T-helper 1 cell treated with Interleukin-12 subunit alpha and Interleukin-12 subunit beta and Interleukin-4 antibody, amounts not matched to agents 30 μg/mL and 1 μg/mL, for 36 hours (primary cell): ENCODE measurements around the gene REEP6.

ENCODE experiments used
- H3K27ac Mint-ChIP-seq: one replicate; pipeline ENCODE4 v1.8.0; 2021; ENCODE audit warnings: mild to moderate bottlenecking, mixed read lengths
- H3K27me3 Mint-ChIP-seq: one replicate; pipeline ENCODE4 v1.8.0; 2021; ENCODE audit warnings: low read depth, mixed read lengths
- H3K36me3 Mint-ChIP-seq: one replicate; pipeline ENCODE4 v1.8.0; 2021; ENCODE audit warnings: low read depth, mixed read lengths
- H3K4me1 Mint-ChIP-seq: one replicate; pipeline ENCODE4 v1.8.0; 2021; ENCODE audit warnings: low read depth, mixed read lengths
- H3K4me3 Mint-ChIP-seq: one replicate; pipeline ENCODE4 v1.8.0; 2021; ENCODE audit warnings: mild to moderate bottlenecking, moderate library complexity, mixed read lengths
- H3K9me3 Mint-ChIP-seq: one replicate; pipeline ENCODE4 v1.8.0; 2021; ENCODE audit warnings: mixed read lengths

REEP6 gene

DNA sequence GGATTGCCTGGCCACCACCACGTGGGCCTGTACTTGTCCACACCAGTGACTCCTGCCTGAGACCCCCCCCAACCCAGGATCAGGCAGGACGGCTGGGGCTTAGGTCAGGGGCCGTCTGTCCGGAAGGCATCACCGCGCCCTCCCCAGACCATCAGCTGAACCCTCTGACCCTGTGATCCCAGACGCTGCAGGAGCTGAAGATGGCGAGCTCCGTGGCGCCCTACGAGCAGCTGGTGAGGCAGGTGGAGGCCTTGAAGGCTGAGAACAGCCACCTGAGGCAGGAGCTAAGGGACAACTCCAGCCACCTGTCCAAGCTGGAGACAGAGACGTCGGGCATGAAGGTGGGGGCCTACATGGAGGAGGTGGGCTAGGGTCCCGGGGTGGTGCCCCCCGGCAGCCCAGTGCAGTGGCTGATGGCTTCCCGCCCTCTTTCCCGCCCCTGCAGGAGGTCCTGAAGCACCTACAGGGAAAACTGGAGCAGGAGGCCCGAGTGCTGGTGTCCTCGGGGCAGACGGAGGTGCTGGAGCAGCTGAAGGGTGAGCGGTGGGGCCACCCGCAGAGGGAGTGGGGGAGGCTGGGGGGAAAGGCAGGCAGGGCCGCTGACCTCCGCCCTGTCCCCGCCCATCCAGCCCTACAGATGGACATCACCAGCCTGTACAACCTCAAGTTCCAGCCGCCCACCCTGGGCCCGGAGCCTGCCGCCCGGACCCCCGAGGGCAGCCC is 38.0 kb upstream of the REEP6 start:
- no peak overlapping the region for H3K27ac Mint-ChIP-seq
- no peaks in the 10 kb centered on the region for H3K36me3 Mint-ChIP-seq
- peaks cover 9% of the 10 kb centered on the region for H3K4me1 Mint-ChIP-seq
- no peak overlapping the region for H3K4me3 Mint-ChIP-seq
- no peaks in the 10 kb centered on the region for H3K9me3 Mint-ChIP-seq
- H3K27me3 Mint-ChIP-seq, result peaks cover 61% of the 10 kb centered on the region

GRCh38 chr19:1453525-1454364 is 37.2 kb upstream of the REEP6 start:
- peaks cover 59% of the 10 kb centered on the region for H3K27me3 Mint-ChIP-seq
- H3K4me3 Mint-ChIP-seq, result no peak overlapping the region
- H3K27ac Mint-ChIP-seq, result no peak overlapping the region
- H3K9me3 Mint-ChIP-seq, result no peaks in the 10 kb centered on the region
- no peaks in the 10 kb centered on the region for H3K36me3 Mint-ChIP-seq
- peaks cover 9% of the 10 kb centered on the region for H3K4me1 Mint-ChIP-seq

DNA sequence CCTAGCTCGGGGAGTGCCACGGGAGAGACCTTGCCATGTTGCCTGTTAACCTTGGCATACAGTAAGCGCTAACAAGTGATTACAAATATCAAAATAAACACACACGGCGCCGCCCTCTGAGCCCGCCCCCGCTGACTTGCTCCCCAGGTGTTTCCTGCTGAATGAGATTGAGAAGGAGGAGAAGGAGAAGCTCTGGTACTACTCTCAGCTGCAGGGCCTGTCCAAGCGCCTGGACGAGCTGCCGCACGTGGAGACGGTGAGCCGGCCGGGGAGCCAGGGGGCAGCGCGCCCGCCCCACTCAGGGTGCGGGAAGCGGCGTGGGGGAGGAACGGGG is 36.0 kb upstream of the REEP6 start:
- Mint-ChIP-seq H3K9me3 (no peaks in the 10 kb centered on the region), H3K36me3 (no peaks in the 10 kb centered on the region), H3K27ac (no peak overlapping the region), H3K27me3 (peaks cover 58% of the 10 kb centered on the region), H3K4me1 (peaks cover 7% of the 10 kb centered on the region), H3K4me3 (no peak overlapping the region)

DNA sequence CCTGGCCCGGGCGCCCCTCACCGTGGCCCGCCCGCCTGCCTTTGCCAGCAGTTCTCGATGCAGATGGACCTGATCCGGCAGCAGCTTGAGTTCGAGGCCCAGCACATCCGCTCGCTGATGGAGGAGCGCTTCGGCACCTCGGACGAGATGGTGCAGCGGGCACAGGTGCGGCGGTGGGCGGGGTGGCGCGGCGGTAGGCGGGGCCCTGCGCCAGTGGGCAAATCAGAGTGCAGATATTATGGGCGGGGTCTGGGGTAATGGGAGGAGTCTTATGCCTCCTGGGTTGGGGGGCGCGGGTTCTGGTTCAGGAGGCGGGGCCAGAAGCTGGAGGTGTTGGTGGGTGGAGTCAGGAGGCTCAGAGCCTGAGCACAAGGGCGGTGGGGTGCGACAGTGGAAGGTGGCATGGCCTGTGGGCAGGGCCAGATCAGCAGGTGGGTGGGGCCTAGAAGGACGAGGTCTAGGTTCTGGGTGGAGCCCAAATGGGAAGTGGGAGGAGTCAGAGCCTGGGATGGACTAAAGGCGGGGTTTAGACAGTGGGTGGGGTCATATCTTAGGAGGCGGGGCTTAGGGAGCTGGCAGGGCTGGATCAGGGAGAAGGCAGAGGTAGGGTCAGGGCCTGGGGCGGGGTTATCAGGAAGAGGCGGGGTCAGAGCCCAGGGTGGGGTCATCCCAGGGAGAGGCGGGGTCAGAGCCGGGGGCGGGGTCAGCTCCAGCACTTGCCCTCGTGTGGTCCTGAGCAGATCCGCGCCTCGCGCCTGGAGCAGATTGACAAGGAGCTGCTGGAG is 35.5 kb upstream of the REEP6 start:
- Mint-ChIP-seq H3K27me3 (peaks cover 54% of the 10 kb centered on the region), H3K4me1 (peaks cover 7% of the 10 kb centered on the region), H3K9me3 (no peaks in the 10 kb centered on the region), H3K36me3 (no peaks in the 10 kb centered on the region), H3K4me3 (peak overlapping the region; percentile 25), H3K27ac (no peak overlapping the region)

GRCh38 chr19:1456121-1456900 is 34.7 kb upstream of the REEP6 start:
- Mint-ChIP-seq H3K36me3 (no peaks in the 10 kb centered on the region), H3K27ac (no peak overlapping the region), H3K27me3 (peaks cover 46% of the 10 kb centered on the region), H3K4me3 (no peak overlapping the region), H3K9me3 (no peaks in the 10 kb centered on the region), H3K4me1 (peaks cover 7% of the 10 kb centered on the region)

DNA sequence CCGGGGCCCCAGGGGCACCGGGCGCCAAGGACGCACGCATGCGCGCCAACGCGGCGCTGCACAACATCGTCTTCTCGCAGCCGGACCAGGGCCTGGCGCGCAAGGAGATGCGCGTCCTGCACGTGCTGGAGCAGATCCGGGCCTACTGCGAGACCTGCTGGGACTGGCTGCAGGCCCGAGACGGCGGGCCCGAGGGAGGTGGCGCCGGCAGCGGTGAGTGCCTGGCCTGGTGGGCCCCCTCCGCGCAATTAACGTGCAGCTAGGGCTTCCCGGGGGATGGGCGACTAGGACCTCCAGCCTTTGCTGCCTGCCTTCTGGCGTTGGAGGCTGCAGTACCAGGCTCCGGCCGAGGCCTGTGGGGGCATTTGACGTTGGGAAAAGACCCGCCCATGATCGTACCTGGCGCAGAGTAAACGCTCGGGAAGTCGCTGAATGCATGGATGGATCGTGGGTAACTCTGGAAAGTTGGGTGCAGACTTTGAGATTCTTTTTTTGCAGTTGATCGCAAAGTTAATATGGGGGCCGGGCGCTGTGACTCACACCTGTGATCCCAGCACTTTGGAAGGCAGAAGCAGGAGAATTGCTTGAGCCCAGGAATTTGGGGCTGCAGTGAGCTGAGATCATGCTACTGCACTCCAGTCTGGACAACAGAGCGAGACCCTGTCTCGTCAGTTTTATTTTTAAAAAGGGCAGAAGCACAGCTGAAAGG is 33.8 kb upstream of the REEP6 start:
- H3K27ac Mint-ChIP-seq, result no peak overlapping the region
- no peak overlapping the region for H3K4me3 Mint-ChIP-seq
- peaks cover 43% of the 10 kb centered on the region for H3K27me3 Mint-ChIP-seq
- H3K4me1 Mint-ChIP-seq, result peaks cover 7% of the 10 kb centered on the region
- no peaks in the 10 kb centered on the region for H3K9me3 Mint-ChIP-seq
- no peaks in the 10 kb centered on the region for H3K36me3 Mint-ChIP-seq

DNA sequence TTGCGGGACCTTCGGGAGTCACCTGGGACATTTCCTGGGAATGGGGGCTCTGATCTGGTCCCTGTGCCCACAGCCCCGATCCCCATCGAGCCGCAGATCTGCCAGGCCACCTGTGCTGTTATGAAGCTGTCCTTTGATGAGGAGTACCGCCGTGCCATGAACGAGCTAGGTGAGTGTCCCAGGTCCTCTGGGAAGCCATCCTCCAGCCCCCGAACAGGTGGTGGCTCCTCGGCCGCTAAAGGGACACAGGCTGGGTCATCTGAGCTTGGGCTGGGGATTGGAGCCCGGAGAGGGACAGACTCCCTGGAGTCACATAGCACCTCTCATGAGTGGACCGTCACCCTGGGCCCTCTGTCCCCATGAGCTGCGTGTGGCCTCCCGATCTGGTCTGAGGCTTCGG is 33.1 kb upstream of the REEP6 start:
- Mint-ChIP-seq H3K27ac (no peak overlapping the region), H3K9me3 (no peaks in the 10 kb centered on the region), H3K27me3 (peaks cover 41% of the 10 kb centered on the region), H3K36me3 (no peaks in the 10 kb centered on the region), H3K4me1 (peaks cover 7% of the 10 kb centered on the region), H3K4me3 (no peak overlapping the region)

GRCh38 chr19:1459479-1459878 is 31.5 kb upstream of the REEP6 start:
- no peak overlapping the region for H3K4me3 Mint-ChIP-seq
- H3K36me3 Mint-ChIP-seq, result no peaks in the 10 kb centered on the region
- H3K27ac Mint-ChIP-seq, result no peak overlapping the region
- no peaks in the 10 kb centered on the region for H3K9me3 Mint-ChIP-seq
- H3K27me3 Mint-ChIP-seq, result peaks cover 31% of the 10 kb centered on the region
- H3K4me1 Mint-ChIP-seq, result peaks cover 7% of the 10 kb centered on the region

GRCh38 chr19:1460033-1460995 is 30.7 kb upstream of the REEP6 start:
- no peak overlapping the region for H3K4me3 Mint-ChIP-seq

DNA sequence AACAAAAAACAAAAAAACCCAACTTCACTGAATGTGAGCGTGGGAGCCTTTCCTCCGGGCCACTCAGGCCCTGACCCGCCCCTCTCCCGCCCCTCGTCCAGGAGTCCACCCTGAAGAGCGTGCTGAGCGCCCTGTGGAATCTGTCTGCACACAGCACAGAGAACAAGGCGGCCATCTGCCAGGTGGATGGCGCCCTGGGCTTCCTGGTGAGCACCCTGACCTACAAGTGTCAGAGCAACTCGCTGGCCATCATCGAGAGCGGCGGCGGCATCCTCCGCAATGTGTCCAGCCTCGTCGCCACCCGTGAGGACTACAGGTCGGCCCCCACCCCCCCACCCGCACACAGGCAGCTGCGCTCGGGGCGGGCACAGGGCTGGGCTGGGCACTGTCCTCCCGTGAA is 29.1 kb upstream of the REEP6 start:
- Mint-ChIP-seq H3K27me3 (peaks cover 18% of the 10 kb centered on the region), H3K4me3 (no peak overlapping the region), H3K4me1 (no peaks in the 10 kb centered on the region), H3K9me3 (no peaks in the 10 kb centered on the region), H3K27ac (no peak overlapping the region), H3K36me3 (no peaks in the 10 kb centered on the region)

More at GRCh38 chr19:1460033-1460995, 30.7 kb upstream of the REEP6 start:
- peaks cover 4% of the 10 kb centered on the region for H3K4me1 Mint-ChIP-seq
- no peaks in the 10 kb centered on the region for H3K9me3 Mint-ChIP-seq
- H3K27ac Mint-ChIP-seq, result no peak overlapping the region
- H3K27me3 Mint-ChIP-seq, result peaks cover 24% of the 10 kb centered on the region
- H3K36me3 Mint-ChIP-seq, result no peaks in the 10 kb centered on the region

GRCh38 chr19:1465191-1466016 is 25.6 kb upstream of the REEP6 start:
- Mint-ChIP-seq H3K27me3 (no peaks in the 10 kb centered on the region), H3K4me3 (no peak overlapping the region), H3K27ac (no peak overlapping the region), H3K4me1 (no peaks in the 10 kb centered on the region), H3K36me3 (no peaks in the 10 kb centered on the region), H3K9me3 (no peaks in the 10 kb centered on the region)

DNA sequence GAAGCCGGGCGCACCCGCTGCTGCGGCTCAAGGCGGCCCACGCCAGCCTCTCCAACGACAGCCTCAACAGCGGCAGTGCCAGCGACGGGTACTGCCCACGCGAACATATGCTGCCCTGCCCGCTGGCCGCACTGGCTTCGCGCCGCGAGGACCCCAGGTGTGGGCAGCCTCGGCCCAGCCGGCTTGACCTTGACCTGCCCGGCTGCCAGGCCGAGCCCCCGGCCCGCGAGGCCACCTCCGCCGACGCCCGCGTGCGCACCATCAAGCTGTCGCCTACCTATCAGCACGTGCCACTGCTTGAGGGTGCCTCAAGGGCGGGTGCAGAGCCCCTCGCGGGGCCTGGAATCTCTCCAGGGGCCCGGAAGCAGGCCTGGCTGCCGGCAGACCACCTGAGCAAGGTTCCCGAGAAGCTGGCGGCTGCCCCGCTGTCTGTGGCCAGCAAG is 24.9 kb upstream of the REEP6 start:
- Mint-ChIP-seq H3K27me3 (peaks cover under 1% of the 10 kb centered on the region), H3K36me3 (no peaks in the 10 kb centered on the region), H3K4me3 (no peak overlapping the region), H3K9me3 (no peaks in the 10 kb centered on the region), H3K27ac (no peak overlapping the region), H3K4me1 (no peaks in the 10 kb centered on the region)
